ENCODE data around the gene PPP1R15B. TPM values are rescaled to one million over a fixed set of nuclear protein-coding genes. Genes with fewer than 3 reads are reported as not detected.
A peak's percentile ranks its signal among the peaks of the same experiment; 100 is the strongest.

The PPP1R15B gene
- total RNA-seq, 1 experiment from 2014 or later = 69.3 TPM

DNA sequence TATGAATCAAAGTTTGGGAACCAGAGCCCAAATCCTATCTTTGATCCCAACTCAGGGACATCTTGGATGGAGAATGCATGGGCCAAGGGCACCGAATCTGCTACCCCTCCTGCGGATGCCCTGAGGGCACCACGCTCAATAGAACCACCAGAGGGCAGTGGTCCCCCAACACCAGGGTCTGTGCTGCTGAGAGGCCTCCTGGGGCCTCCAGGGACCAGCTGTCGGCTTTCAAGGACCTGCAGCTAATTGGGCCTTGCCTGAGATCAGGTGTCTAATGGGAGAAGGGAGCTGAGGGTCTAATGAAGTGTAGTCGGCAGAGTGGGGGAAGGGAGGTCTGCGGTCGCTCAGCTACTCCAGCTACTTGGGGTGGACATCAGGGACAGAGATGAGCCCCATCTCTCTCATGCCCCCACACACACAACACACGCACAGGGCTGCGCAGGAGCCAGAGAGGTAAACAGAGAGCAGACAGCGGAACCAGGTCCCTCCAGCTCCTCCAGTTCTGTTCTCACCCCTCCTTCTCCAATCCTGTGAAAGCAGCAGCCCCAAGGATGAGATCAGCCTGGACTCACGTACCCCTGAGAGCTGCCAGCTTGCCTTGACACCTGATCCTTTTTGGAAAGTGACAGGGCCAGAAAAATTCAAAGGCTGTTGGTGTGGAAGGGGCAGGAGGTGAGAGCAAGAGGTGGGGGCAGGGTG lies 34.9 kb upstream of the PPP1R15B start:
- ChIA-PET POLR2A (no interaction called here), RAD21 (ENCODE audit: low non-redundant PET in 1 of 2, low total read pairs in 2 of 2, uncharacterized antibody in 2 of 2, unreplicated experiment in 2 of 2) (interaction anchor here (0.7 to 1.9 kb wide), 6 partner anchors 42 to 361 kb away, joined by 3 to 8 read pairs (median 4); partner anchors contain the start of gene PIK3C2B (in 1 of the 2)), CTCF (interaction anchor here (0.7 to 3.1 kb wide), 17 partner anchors 9 to 360 kb away, joined by 3 to 33 read pairs (median 6); partner anchors contain the start of gene PIK3C2B)
- Histone ChIP-seq H3K4me2 (ENCODE audit: low read length) (no peak overlapping the region), H3K4me3 (replicated peaks in 1 of 2; ENCODE audit: low read depth in 1 of 2, low read length in 2 of 2) (no peak overlapping the region), H3K4me1 (ENCODE audit: control insufficient read depth in 1 of 2, insufficient read depth in 2 of 2, low read length in 2 of 2) (peaks cover 17 to 45% of the 10 kb centered on the region in 2 experiments), H3K27ac (ENCODE audit: low read depth, low read length) (no peak overlapping the region), H3K9me2 (ENCODE audit: insufficient read depth) (no peaks in the 10 kb centered on the region), H3K36me3 (ENCODE audit: control insufficient read depth in 1 of 2, insufficient read depth in 2 of 2, low read length in 2 of 2) (peaks cover 0 to 2% of the 10 kb centered on the region in 2 experiments; a peak in 2 of 4 replicates), H3K9ac (ENCODE audit: low read length) (no peak overlapping the region), H2AFZ (ENCODE audit: low read depth, low read length, poor library complexity, severe bottlenecking) (no peak overlapping the region), H4K20me1 (ENCODE audit: insufficient read depth) (no peaks in the 10 kb centered on the region), H3K27me3 (ENCODE audit: insufficient read depth, low read length) (no peaks in the 10 kb centered on the region), H3K9me3 (ENCODE audit: control insufficient read depth in 1 of 2, insufficient read depth in 1 of 2, low read depth in 1 of 2, low read length in 2 of 2) (no peaks in the 10 kb centered on the region), H3K79me2 (ENCODE audit: insufficient read depth, low read length) (no peaks in the 10 kb centered on the region)
- DNase-seq (ENCODE audit: low read depth, low spot score) (no peak), ATAC-seq (peak; percentile 87)
- BruUV-seq (replicated peaks) = no TSS peak
- intact Hi-C loops (cut with micrococcal nuclease) = loop anchor here (1.0 to 5.0 kb wide), 2 partner anchors 57 to 361 kb away; no protein-coding TSS in a partner anchor
- TF ChIP-seq, protein P1, sequence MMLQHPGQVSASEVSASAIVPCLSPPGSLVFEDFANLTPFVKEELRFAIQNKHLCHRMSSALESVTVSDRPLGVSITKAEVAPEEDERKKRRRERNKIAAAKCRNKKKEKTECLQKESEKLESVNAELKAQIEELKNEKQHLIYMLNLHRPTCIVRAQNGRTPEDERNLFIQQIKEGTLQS (IDR thresholded peaks at IDR 0.05) = no peak
- peak; percentile 88 for TF ChIP-seq RAD21 (IDR thresholded peaks at IDR 0.05; ENCODE audit: low read depth)
- TF ChIP-seq, protein P2, sequence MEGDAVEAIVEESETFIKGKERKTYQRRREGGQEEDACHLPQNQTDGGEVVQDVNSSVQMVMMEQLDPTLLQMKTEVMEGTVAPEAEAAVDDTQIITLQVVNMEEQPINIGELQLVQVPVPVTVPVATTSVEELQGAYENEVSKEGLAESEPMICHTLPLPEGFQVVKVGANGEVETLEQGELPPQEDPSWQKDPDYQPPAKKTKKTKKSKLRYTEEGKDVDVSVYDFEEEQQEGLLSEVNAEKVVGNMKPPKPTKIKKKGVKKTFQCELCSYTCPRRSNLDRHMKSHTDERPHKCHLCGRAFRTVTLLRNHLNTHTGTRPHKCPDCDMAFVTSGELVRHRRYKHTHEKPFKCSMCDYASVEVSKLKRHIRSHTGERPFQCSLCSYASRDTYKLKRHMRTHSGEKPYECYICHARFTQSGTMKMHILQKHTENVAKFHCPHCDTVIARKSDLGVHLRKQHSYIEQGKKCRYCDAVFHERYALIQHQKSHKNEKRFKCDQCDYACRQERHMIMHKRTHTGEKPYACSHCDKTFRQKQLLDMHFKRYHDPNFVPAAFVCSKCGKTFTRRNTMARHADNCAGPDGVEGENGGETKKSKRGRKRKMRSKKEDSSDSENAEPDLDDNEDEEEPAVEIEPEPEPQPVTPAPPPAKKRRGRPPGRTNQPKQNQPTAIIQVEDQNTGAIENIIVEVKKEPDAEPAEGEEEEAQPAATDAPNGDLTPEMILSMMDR (IDR thresholded peaks at IDR 0.05 in 2 of 3, conservative IDR thresholded peaks at IDR 0.05 in 1 of 3; ENCODE audit: borderline replicate concordance in 1 of 3, insufficient read depth in 1 of 3, low read depth in 2 of 3, low read length in 2 of 3) = peak; percentile 70 to 87 (median 76)

Measured in HCT116 (cell line).